Gastroesophageal sphincter (tissue), 4 donors: Measurements from ENCODE around the gene SLC6A13. TPM values are rescaled to one million over a fixed set of nuclear protein-coding genes. Genes with fewer than 3 reads are reported as not detected.

Source experiments
- ATAC-seq: fragments of 150-250 bp; one replicate; pipeline ENCODE4 v1.9.1; 2016; ENCODE audit warnings: mild to moderate bottlenecking, moderate library complexity
- H3K27ac ChIP-seq, 4 donors: fragments of 200-600 bp; sonication (generic) in 3 of 4; 1 replicate in 3 of 4; 2 replicates in 1 of 4; pipeline ENCODE4 v1.5.1; 2016 to 2019
- H3K27me3 ChIP-seq: fragments of 200-600 bp; sonication (generic); one replicate; pipeline ENCODE4 v1.5.1; 2019
- H3K36me3 ChIP-seq, 2 donors: fragments of 200-600 bp; sonication (generic); one replicate each; pipeline ENCODE4 v1.5.1; 2019; ENCODE audit warnings: control low read depth in 1 of 2
- H3K4me1 ChIP-seq, 3 donors: fragments of 200-600 bp; sonication (generic); 1 replicate in 2 of 3; 2 replicates in 1 of 3; pipeline ENCODE4 v1.5.1; 2016 to 2019; ENCODE audit warnings: control low read depth in 2 of 3
- H3K4me3 ChIP-seq, 2 donors: fragments of 200-600 bp; sonication (generic); one replicate each; pipeline ENCODE4 v1.5.1; 2019; ENCODE audit warnings: mild to moderate bottlenecking in 1 of 2, moderate library complexity in 1 of 2
- H3K9me3 ChIP-seq, 3 donors: fragments of 200-600 bp; sonication (generic); one replicate each; pipeline ENCODE4 v1.5.1; 2017 to 2019; ENCODE audit warnings: control low read depth in 2 of 3
- CTCF ChIP-seq, 4 experiments: fragments of 200-600 bp in 2 of 4; fragments of 450-650 bp in 2 of 4; sonication (generic) in 1 of 4; IDR thresholded peaks; one replicate each; pipeline ENCODE4 v1.5.1; 2017 to 2019; ENCODE audit warnings: antibody characterized with exemption in 4 of 4, mild to moderate bottlenecking in 2 of 4, moderate library complexity in 2 of 4
- EP300 ChIP-seq: sonication (generic); formaldehyde crosslinking; IDR thresholded peaks from one replicate; pipeline ENCODE4 v1.6.1; 2017; ENCODE audit warnings: antibody characterized with exemption, mild to moderate bottlenecking
- POLR2A ChIP-seq, 2 donors: fragments of 450-650 bp; IDR thresholded peaks; one replicate each; pipeline ENCODE4 v1.6.1; 2017; ENCODE audit warnings: antibody characterized with exemption in 2 of 2, mild to moderate bottlenecking in 2 of 2, moderate library complexity in 1 of 2
- POLR2AphosphoS5 ChIP-seq: sonication (generic); formaldehyde crosslinking; IDR thresholded peaks from one replicate; pipeline ENCODE4 v1.6.1; 2017; ENCODE audit warnings: antibody characterized with exemption
- WGBS, 2 donors: methylation state at CpG; one replicate each; pipeline ENCODE4 v1.1.5; 2018; ENCODE audit warnings: low coverage in 1 of 2; 5-methylcytosine and 5-hydroxymethylcytosine counted together
- total RNA-seq, 4 donors: library from RNA; depleted of rRNA; stranded (reverse); fragments of >200 nt; gene quantifications; one replicate each; pipeline ENCODE4 v1.1.0, GENCODE V29; 2016

The SLC6A13 gene
- total RNA-seq, 4 donors from 2014 or later = not detected

DNA sequence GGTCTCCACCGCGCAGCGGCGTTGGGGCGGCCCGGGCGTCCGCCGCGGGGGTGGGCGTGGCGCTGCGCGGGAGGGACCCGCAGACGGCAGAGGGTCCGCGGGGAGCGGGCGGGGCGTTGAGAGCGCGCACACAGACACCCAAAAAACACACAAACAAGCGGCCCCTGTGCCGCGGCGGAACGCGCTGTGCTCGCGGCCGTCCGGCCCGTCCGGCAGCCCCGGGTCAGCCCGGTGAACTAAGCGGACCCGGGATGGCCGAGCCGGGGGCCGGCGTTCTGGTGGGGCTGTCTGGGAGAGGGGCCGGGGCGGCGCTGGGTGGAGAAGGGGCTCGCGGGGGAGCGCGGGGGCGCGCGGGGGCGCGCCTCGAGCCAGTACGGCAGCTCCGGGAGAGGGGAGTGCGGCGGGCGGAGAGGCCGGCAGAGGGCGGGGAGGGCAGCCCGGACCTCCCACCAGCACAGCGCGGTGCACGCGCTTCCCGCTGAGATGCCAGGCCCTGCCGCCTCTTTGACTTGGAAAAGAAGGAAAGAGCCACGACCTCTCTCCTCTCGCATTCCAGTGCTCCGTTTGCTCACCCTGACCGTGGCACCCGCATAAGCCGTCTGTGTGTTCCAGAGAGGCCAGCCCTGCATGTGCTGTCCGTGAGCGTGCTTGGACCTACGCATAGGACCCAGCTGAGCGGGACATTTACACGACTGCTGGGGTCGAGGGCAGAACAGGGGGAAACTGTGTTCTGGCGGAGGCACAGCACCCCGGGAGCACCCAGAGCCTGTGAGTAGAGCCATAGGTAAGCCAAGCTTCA is 59.0 kb downstream of the SLC6A13 start:
- ATAC-seq = peak; percentile 62
- H3K27ac ChIP-seq = no peak overlapping the region
- no peaks in the 10 kb centered on the region for H3K9me3 ChIP-seq
- peaks cover 84% of the 10 kb centered on the region for H3K27me3 ChIP-seq
- H3K36me3 ChIP-seq = no peaks in the 10 kb centered on the region
- WGBS, 2 donors = no CpG with 5 or more reads among the region's 84 CpGs
- peaks cover 0 to 14% (median 4%) of the 10 kb centered on the region in 3 donors for H3K4me1 ChIP-seq
- TF ChIP-seq POLR2A (IDR thresholded peaks at IDR 0.05) (no peak), CTCF (IDR thresholded peaks at IDR 0.05) (peak in 2 of 4 experiments; percentile 8 to 28)
- H3K4me3 ChIP-seq = peak overlapping the region; percentile 30 to 58

GRCh38 chr12:203074-203461 is 59.6 kb downstream of the SLC6A13 start:
- no peak for ATAC-seq
- peaks cover 86% of the 10 kb centered on the region for H3K27me3 ChIP-seq
- 90% methylated on average over 2 of the region's 16 CpGs; no CpG with 5 or more reads in 1 of the 2 donors for WGBS, 2 donors

DNA sequence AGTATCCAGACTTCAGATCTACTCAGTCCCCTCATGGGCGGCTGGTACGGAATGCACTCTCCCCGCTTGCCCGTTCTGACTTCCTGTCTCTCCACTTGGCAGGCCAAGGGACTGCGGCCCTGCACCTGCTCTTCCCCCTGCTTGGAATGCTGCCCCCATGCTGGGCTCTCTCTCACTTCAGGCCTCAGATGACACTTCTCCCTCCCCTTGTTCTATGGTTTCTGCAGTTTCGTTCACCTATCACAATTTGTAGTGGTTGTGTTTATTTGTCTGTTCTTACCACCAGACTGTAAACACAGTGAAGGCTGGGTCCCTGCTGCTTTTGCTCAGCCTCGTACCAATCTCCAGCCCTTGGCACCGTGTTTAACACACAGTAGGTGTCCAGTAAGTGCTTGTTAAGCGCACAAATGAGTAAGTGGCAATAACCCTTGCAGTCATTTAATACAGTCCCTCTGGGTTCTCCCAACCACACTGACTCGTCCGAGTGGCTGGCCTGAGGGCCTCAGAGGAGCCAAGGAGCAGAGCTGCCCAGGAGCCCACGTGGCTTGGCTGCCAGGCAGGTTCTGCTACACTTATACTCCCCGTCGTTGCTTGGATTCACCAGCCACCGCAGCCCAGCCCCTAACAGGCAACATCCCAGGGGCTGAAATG is 60.4 kb downstream of the SLC6A13 start:
- Histone ChIP-seq H3K27me3 (peaks cover 86% of the 10 kb centered on the region), H3K4me1 (peaks cover 0 to 14% (median 4%) of the 10 kb centered on the region in 3 donors), H3K36me3 (no peaks in the 10 kb centered on the region), H3K27ac (no peak overlapping the region), H3K4me3 (no peak overlapping the region), H3K9me3 (no peaks in the 10 kb centered on the region)
- TF ChIP-seq EP300 (no peak), CTCF (IDR thresholded peaks at IDR 0.05) (no peak), POLR2AphosphoS5 (no peak), POLR2A (IDR thresholded peaks at IDR 0.05) (no peak)
- WGBS, 2 donors = 57 to 68% methylated on average over 8 to 11 of the region's 15 CpGs
- no peak for ATAC-seq

More at GRCh38 chr12:203074-203461, 59.6 kb downstream of the SLC6A13 start:
- no peaks in the 10 kb centered on the region for H3K36me3 ChIP-seq
- TF ChIP-seq POLR2AphosphoS5 (no peak), POLR2A (IDR thresholded peaks at IDR 0.05) (no peak), CTCF (IDR thresholded peaks at IDR 0.05) (no peak), EP300 (no peak)
- H3K9me3 ChIP-seq = no peaks in the 10 kb centered on the region
- H3K4me1 ChIP-seq = peaks cover 0 to 14% (median 4%) of the 10 kb centered on the region in 3 donors
- no peak overlapping the region for H3K27ac ChIP-seq
- peak overlapping the region; percentile 30 to 58 for H3K4me3 ChIP-seq

GRCh38 chr12:201361-201760 is 61.3 kb downstream of the SLC6A13 start:
- Histone ChIP-seq H3K4me1 (peaks cover 0 to 14% (median 4%) of the 10 kb centered on the region in 3 donors), H3K9me3 (no peaks in the 10 kb centered on the region), H3K27me3 (peaks cover 84% of the 10 kb centered on the region), H3K4me3 (no peak overlapping the region), H3K36me3 (no peaks in the 10 kb centered on the region), H3K27ac (no peak overlapping the region)
- TF ChIP-seq POLR2A (IDR thresholded peaks at IDR 0.05) (no peak), POLR2AphosphoS5 (no peak)
- no peak for ATAC-seq
- WGBS, 2 donors = 50% methylated on average over 2 of the region's 8 CpGs; no CpG with 5 or more reads in 1 of the 2 donors

- no peak overlapping the region for H3K27ac ChIP-seq
- H3K4me1 ChIP-seq = peaks cover 0 to 6% (median 4%) of the 10 kb centered on the region in 3 donors
- 52% methylated on average over 4 to 9 of the region's 9 CpGs for WGBS, 2 donors
- H3K27me3 ChIP-seq = peaks cover 84% of the 10 kb centered on the region
- no peak overlapping the region for H3K4me3 ChIP-seq
- no peaks in the 10 kb centered on the region for H3K36me3 ChIP-seq
- no peak for ATAC-seq
- no peaks in the 10 kb centered on the region for H3K9me3 ChIP-seq
- TF ChIP-seq EP300 (no peak), POLR2AphosphoS5 (no peak), POLR2A (IDR thresholded peaks at IDR 0.05) (no peak), CTCF (IDR thresholded peaks at IDR 0.05) (no peak)
These were observed 63.9 kb downstream of the SLC6A13 start for GRCh38 chr12:198705-199104.
